ENCODE results near the gene CRY1. TPM values are rescaled to one million over a fixed set of nuclear protein-coding genes. Genes with fewer than 3 reads are reported as not detected.

CRY1 gene
- total RNA-seq (2021) (23.1 to 25.5 TPM (median 24.8 TPM) in 3 replicates), Bru-seq, nascent RNA (percentile 66 among the genes with signal in this experiment)
- long read RNA-seq, experiment 1, transcript CRY1-201 (13 exons, 3,267 nt) = major isoform, 128 of 168 reads
- long read RNA-seq, experiment 1, partial matches to known transcripts = 15 of 168 reads
- long read RNA-seq, experiment 1, other reads (novel, unspliced or antisense) = 25 of 168 reads
- long read RNA-seq, experiment 2, transcript CRY1-201 (13 exons, 3,267 nt) = major isoform, 27 of 39 reads
- long read RNA-seq, experiment 2, partial matches to known transcripts = 9 of 39 reads
- long read RNA-seq, experiment 2, other reads (novel, unspliced or antisense) = 2 of 39 reads
- long read RNA-seq, experiment 3, transcript CRY1-201 (13 exons, 3,267 nt) = major isoform, 15 of 24 reads
- long read RNA-seq, experiment 3, partial matches to known transcripts = 5 of 24 reads
- long read RNA-seq, experiment 3, other reads (novel, unspliced or antisense) = 4 of 24 reads

- ChIA-PET CTCF (interaction anchor here (0.6 to 3.0 kb wide), 8 partner anchors 11 to 1035 kb away, joined by 3 to 10 read pairs (median 4); partner anchors contain the start of genes TMEM263 and WSCD2), POLR2A (interaction anchor here (0.7 kb wide), 1 partner anchor 22 kb away, joined by 3 read pairs; no protein-coding TSS in a partner anchor)
- peaks cover 22% of the 10 kb centered on the region for H3K36me3 Mint-ChIP-seq
- peak within 1 kb of the TSS; percentile 100 for H3K27ac Mint-ChIP-seq
- peaks cover 9% of the 10 kb centered on the region; the same call in 1 of the 2 replicates for H3K27me3 Mint-ChIP-seq (ENCODE audit: low read depth)
- peaks cover 6% of the 10 kb centered on the region; the same call in 1 of the 2 replicates for H3K4me1 Mint-ChIP-seq
- DNase-seq (ENCODE audit: low spot score) = peak; percentile 94
- H3K4me3 Mint-ChIP-seq = no peak within 1 kb of the TSS
- H3K9me3 Mint-ChIP-seq = peaks cover 29% of the 10 kb centered on the region
- peak; percentile 87 for ATAC-seq
- peak; percentile 60; the same call in 1 of the 2 replicates for TF ChIP-seq ZNF232 (CRISPR knock-in tag; IDR thresholded peaks at IDR 0.05)
- TF ChIP-seq SMAD3 (CRISPR knock-in tag; IDR thresholded peaks at IDR 0.05; ENCODE audit: borderline replicate concordance) = no peak
- TF ChIP-seq CREM (CRISPR knock-in tag; IDR thresholded peaks at IDR 0.05) = peak; percentile 19; the same call in 1 of the 2 replicates
- peak; percentile 86 for TF ChIP-seq NFYB (CRISPR knock-in tag; conservative IDR thresholded peaks at IDR 0.05; ENCODE audit: low read depth)
- TF ChIP-seq ZNF425 (CRISPR knock-in tag; conservative IDR thresholded peaks at IDR 0.05) = no peak
- TF ChIP-seq NR3C1 (CRISPR knock-in tag; conservative IDR thresholded peaks at IDR 0.05; ENCODE audit: low read depth) = no peak
- TF ChIP-seq MAX (CRISPR knock-in tag; IDR thresholded peaks at IDR 0.05) = peak; percentile 92
- no peak for TF ChIP-seq HMGA2 (CRISPR knock-in tag; IDR thresholded peaks at IDR 0.05)
- TF ChIP-seq E2F4 (CRISPR knock-in tag; IDR thresholded peaks at IDR 0.05; ENCODE audit: borderline replicate concordance, low read depth) = 0 out of 2 replicates have a peak, but pooled peaks have one; percentile 17
- TF ChIP-seq USF2 (CRISPR knock-in tag; IDR thresholded peaks at IDR 0.05) = peak; percentile 96
- TF ChIP-seq GTF2I (CRISPR knock-in tag; conservative IDR thresholded peaks at IDR 0.05) = peak; percentile 70
- TF ChIP-seq ARID4B (CRISPR knock-in tag; IDR thresholded peaks at IDR 0.05; ENCODE audit: borderline replicate concordance) = peak; percentile 67; the same call in 1 of the 2 replicates
- TF ChIP-seq AR (CRISPR knock-in tag; IDR thresholded peaks at IDR 0.05) = no peak
- no peak for TF ChIP-seq CDX4 (CRISPR knock-in tag; IDR thresholded peaks at IDR 0.05; ENCODE audit: borderline replicate concordance)
- no peak for TF ChIP-seq TP53 (CRISPR knock-in tag; IDR thresholded peaks at IDR 0.05)
- no peak for TF ChIP-seq EMX1 (CRISPR knock-in tag; IDR thresholded peaks at IDR 0.05)
- no peak for TF ChIP-seq PREB (CRISPR knock-in tag; IDR thresholded peaks at IDR 0.05; ENCODE audit: borderline replicate concordance)
- TF ChIP-seq ETV6 (CRISPR knock-in tag; IDR thresholded peaks at IDR 0.05) = peak; percentile 15; the same call in 1 of the 2 replicates
- peak; percentile 88 for TF ChIP-seq SP1 (CRISPR knock-in tag; conservative IDR thresholded peaks at IDR 0.05)
Measured at GRCh38 chr12:107093417-107094182, at the start of gene CRY1. CRY1 (minus strand) TSS chr12:107093549; CDS start chr12:107092961, 588 bp downstream.

Measured in WTC11 (cell line).